NCI-H69 (cell line): ENCODE results near the gene KLK4.

Source experiments
- DNase-seq: peaks from one replicate; lab custom pipeline; 2025; lab: John Stamatoyannopoulos, UW

Gene KLK4

GRCh38 chr19:50880241-50880640 lies 31.0 kb downstream of the KLK4 start:
- DNase-seq: no peak

DNA sequence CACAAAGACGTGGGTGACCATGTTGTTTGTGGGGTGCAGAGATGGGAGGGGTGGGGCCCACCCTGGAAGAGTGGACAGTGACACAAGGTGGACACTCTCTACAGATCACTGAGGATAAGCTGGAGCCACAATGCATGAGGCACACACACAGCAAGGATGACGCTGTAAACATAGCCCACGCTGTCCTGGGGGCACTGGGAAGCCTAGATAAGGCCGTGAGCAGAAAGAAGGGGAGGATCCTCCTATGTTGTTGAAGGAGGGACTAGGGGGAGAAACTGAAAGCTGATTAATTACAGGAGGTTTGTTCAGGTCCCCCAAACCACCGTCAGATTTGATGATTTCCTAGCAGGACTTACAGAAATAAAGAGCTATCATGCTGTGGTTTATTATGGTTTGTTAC lies 32.3 kb downstream of the KLK4 start:
- no peak for DNase-seq

DNA sequence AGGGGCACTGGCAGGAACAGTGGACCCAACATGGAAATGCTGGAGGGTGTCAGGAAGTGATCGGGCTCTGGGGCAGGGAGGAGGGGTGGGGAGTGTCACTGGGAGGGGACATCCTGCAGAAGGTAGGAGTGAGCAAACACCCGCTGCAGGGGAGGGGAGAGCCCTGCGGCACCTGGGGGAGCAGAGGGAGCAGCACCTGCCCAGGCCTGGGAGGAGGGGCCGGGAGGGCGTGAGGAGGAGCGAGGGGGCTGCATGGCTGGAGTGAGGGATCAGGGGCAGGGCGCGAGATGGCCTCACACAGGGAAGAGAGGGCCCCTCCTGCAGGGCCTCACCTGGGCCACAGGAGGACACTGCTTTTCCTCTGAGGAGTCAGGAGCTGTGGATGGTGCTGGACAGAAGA lies 33.9 kb downstream of the KLK4 start:
- DNase-seq: peak; percentile 86

- peak; percentile 73 for DNase-seq
These were observed 34.7 kb downstream of the KLK4 start for GRCh38 chr19:50876456-50876855.

GRCh38 chr19:50875795-50876422 lies 35.3 kb downstream of the KLK4 start:
- peak; percentile 14 for DNase-seq

DNA sequence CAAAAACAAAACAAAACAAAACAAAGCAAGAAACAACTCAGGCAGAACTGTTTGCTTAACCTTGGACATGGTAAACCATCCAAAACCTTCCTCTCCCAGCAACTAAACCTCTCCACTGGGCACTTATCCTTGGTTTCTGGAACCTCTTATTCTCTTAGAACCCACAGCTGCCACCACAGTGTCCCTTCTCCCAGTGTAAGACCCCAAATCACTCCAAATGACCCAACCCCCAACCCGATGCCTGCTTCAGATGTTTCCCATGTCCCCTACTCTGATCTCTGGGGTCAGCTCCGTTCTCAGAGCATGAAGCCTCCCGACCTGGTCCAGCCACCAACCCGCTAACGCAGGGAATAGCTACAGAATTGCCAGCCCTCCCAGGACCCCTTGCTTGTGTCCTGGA lies 37.0 kb downstream of the KLK4 start:
- DNase-seq: no peak

GRCh38 chr19:50873056-50873455 lies 38.1 kb downstream of the KLK4 start, which contains the start of gene KLK2:
Gene KLK2 (plus strand): TSS chr19:50873439. CDS start chr19:50873474, 35 bp downstream.
- DNase-seq: no peak

DNA sequence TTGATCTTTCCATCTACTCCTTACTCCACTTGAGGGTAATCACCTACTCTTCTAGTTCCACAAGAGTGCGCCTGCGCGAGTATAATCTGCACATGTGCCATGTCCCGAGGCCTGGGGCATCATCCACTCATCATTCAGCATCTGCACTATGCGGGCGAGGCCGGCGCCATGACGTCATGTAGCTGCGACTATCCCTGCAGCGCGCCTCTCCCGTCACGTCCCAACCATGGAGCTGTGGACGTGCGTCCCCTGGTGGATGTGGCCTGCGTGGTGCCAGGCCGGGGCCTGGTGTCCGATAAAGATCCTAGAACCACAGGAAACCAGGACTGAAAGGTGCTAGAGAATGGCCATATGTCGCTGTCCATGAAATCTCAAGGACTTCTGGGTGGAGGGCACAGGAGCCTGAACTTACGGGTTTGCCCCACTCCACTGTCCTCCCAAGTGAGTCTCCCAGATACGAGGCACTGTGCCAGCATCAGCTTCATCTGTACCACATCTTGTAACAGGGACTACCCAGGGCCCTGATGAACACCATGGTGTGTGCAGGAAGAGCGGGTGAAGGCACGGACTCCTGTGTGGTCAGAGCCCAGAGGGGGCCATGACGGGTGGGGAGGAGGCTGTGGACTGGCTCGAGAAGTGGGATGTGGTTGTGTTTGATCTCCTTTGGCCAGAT lies 40.6 kb downstream of the KLK4 start:
- DNase-seq: peak; percentile 45

- no peak for DNase-seq
These were observed 41.7 kb downstream of the KLK4 start for GRCh38 chr19:50869479-50869878.

- no peak for DNase-seq
These were observed 49.5 kb downstream of the KLK4 start for GRCh38 chr19:50861496-50862286.

- DNase-seq: no peak
These were observed 50.2 kb downstream of the KLK4 start for GRCh38 chr19:50861010-50861409.

DNA sequence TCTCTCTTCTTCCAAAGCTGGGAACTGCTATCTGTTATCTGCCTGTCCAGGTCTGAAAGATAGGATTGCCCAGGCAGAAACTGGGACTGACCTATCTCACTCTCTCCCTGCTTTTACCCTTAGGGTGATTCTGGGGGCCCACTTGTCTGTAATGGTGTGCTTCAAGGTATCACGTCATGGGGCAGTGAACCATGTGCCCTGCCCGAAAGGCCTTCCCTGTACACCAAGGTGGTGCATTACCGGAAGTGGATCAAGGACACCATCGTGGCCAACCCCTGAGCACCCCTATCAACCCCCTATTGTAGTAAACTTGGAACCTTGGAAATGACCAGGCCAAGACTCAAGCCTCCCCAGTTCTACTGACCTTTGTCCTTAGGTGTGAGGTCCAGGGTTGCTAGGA lies 51.3 kb downstream of the KLK4 start:
- no peak for DNase-seq

- peak; percentile 96 for DNase-seq
These were observed 52.3 kb downstream of the KLK4 start for GRCh38 chr19:50858886-50859285.

GRCh38 chr19:50857366-50857765 lies 53.8 kb downstream of the KLK4 start:
- DNase-seq: no peak
